HepG2 (cell line): ENCODE data around the gene SIVA1. TPM values are rescaled to one million over a fixed set of nuclear protein-coding genes. Genes with fewer than 3 reads are reported as not detected.

ENCODE experiments used
- CENPX ChIP-seq: sonication (generic); formaldehyde crosslinking; IDR thresholded peaks from 2 replicates; pipeline ENCODE4 v1.9.0; 2021; ENCODE audit warnings: mild to moderate bottlenecking, missing genetic modification reagents, moderate library complexity
- CHD4 ChIP-seq: fragments of 200-600 bp; sonication (generic); IDR thresholded peaks from 2 replicates; pipeline ENCODE4 v1.7.0; 2017; ENCODE audit warnings: mild to moderate bottlenecking, low read length, borderline replicate concordance
- GZF1 ChIP-seq: sonication (generic); formaldehyde crosslinking; IDR thresholded peaks from 2 replicates; pipeline ENCODE4 v1.5.1; 2020; ENCODE audit warnings: mild to moderate bottlenecking, missing genetic modification reagents
- HMGXB4 ChIP-seq, 2 experiments: sonication (generic) in 1 of 2; formaldehyde crosslinking in 1 of 2; IDR thresholded peaks; 2 replicates each; pipeline versions ENCODE4 v1.4.0 to v1.6.1; 2018 to 2020; ENCODE audit warnings: missing genetic modification reagents in 2 of 2, borderline replicate concordance in 1 of 2, low read depth in 1 of 2, mild to moderate bottlenecking in 1 of 2, missing biosample characterization in 1 of 2
- MTF2 ChIP-seq: sonication (generic); formaldehyde crosslinking; IDR thresholded peaks from 2 replicates; pipeline ENCODE4 v1.5.0; 2020; ENCODE audit warnings: missing genetic modification reagents, borderline replicate concordance
- NCOA2 ChIP-seq: sonication (generic); formaldehyde crosslinking; IDR thresholded peaks from 2 replicates; pipeline ENCODE4 v1.8.0; 2022; ENCODE audit warnings: inconsistent platforms
- SMARCC2 ChIP-seq: fragments of 450-650 bp; IDR thresholded peaks from 2 replicates; pipeline ENCODE4 v1.6.1; 2017; ENCODE audit warnings: antibody characterized with exemption, mild to moderate bottlenecking
- SOX6 ChIP-seq, 2 experiments: fragments of 450-650 bp in 1 of 2; sonication (generic) in 1 of 2; formaldehyde crosslinking in 1 of 2; IDR thresholded peaks; 2 replicates each; pipeline versions ENCODE4 v1.4.0 to v1.6.1; 2017 to 2020; ENCODE audit warnings: antibody characterized with exemption in 1 of 2, mild to moderate bottlenecking in 1 of 2, missing genetic modification reagents in 1 of 2
- ZFP82 ChIP-seq: sonication (generic); formaldehyde crosslinking; IDR thresholded peaks from 2 replicates; pipeline ENCODE4 v1.5.1; 2020; ENCODE audit warnings: mild to moderate bottlenecking, missing genetic modification reagents, borderline replicate concordance
- ZNF530 ChIP-seq: sonication (generic); formaldehyde crosslinking; IDR thresholded peaks from 2 replicates; pipeline ENCODE4 v1.5.0; 2020; ENCODE audit warnings: low read depth, mild to moderate bottlenecking, missing genetic modification reagents
- ZNF569 ChIP-seq: sonication (generic); formaldehyde crosslinking; IDR thresholded peaks from 2 replicates; pipeline ENCODE4 v1.5.0; 2020; ENCODE audit warnings: mild to moderate bottlenecking, missing genetic modification reagents, moderate library complexity, borderline replicate concordance
- ZNF619 ChIP-seq: sonication (generic); formaldehyde crosslinking; IDR thresholded peaks from 2 replicates; pipeline ENCODE4 v1.4.0; 2020; ENCODE audit warnings: mild to moderate bottlenecking, missing genetic modification reagents
- ZNF766 ChIP-seq: sonication (generic); formaldehyde crosslinking; IDR thresholded peaks from 2 replicates; pipeline ENCODE4 v1.5.0; 2020; ENCODE audit warnings: missing genetic modification reagents, borderline replicate concordance
- ZNF781 ChIP-seq: sonication (generic); formaldehyde crosslinking; IDR thresholded peaks from 2 replicates; pipeline ENCODE4 v1.5.1; 2020; ENCODE audit warnings: borderline replicate concordance, mild to moderate bottlenecking, missing genetic modification reagents; ENCODE audit errors: not compliant biosample characterization
- ZNF878 ChIP-seq: sonication (generic); formaldehyde crosslinking; IDR thresholded peaks from 2 replicates; pipeline ENCODE4 v1.8.1; 2023; ENCODE audit warnings: mild to moderate bottlenecking, missing genetic modification reagents, moderate library complexity
- ZNF883 ChIP-seq: sonication (generic); formaldehyde crosslinking; IDR thresholded peaks from 2 replicates; pipeline ENCODE4 v1.5.1; 2020; ENCODE audit warnings: mild to moderate bottlenecking, missing genetic modification reagents; ENCODE audit errors: not compliant biosample characterization
- ZSCAN30 ChIP-seq: sonication (generic); formaldehyde crosslinking; IDR thresholded peaks from 2 replicates; pipeline ENCODE4 v1.5.0; 2020; ENCODE audit warnings: mild to moderate bottlenecking, missing genetic modification reagents
- polyA plus RNA-seq, 8 experiments: library from polyadenylated mRNA; depleted of rRNA in 3 of 8; stranded (reverse) in 7 of 8; unstranded in 1 of 8; fragments of >200 nt; fragmentation: Illumina TruSeq in 4 of 8; extraction: Trizol in 4 of 8; gene quantifications; 2 replicates each; pipeline versions ENCODE4 v1.2.1 to v1.2.3, GENCODE V29; 2011 to 2016; ENCODE audit warnings: low read depth in 4 of 8, missing spikeins in 1 of 8, mixed read lengths in 1 of 8; ENCODE audit not compliant: insufficient read depth in 1 of 8
- total RNA-seq, 5 experiments: library from RNA; depleted of rRNA; stranded (reverse); fragments of >200 nt; fragmentation: Illumina TruSeq; extraction: Trizol; gene quantifications; 2 replicates each; pipeline ENCODE4 v1.2.3, GENCODE V29; 2016; ENCODE audit warnings: low read depth in 1 of 5
- TF ChIP-seq, protein P1 (sequence below): sonication (generic); formaldehyde crosslinking; IDR thresholded peaks from 2 replicates; pipeline ENCODE4 v1.5.1; 2020; ENCODE audit warnings: mild to moderate bottlenecking, missing genetic modification reagents, borderline replicate concordance
- TF ChIP-seq, protein P2 (sequence below): sonication (generic); formaldehyde crosslinking; IDR thresholded peaks from 2 replicates; pipeline ENCODE4 v1.4.0; 2020; ENCODE audit warnings: missing genetic modification reagents

The SIVA1 gene
- total and polyA plus RNA-seq, 2 of the 13 experiments (the other 11 are each of a cell fraction or from before 2014, with no cell fraction given), result 123 to 186 TPM

GRCh38 chr14:104800771-104801519 is 48.0 kb downstream of the SIVA1 start, which contains the start of gene ZBTB42 (continued):
- TF ChIP-seq, protein P1, sequence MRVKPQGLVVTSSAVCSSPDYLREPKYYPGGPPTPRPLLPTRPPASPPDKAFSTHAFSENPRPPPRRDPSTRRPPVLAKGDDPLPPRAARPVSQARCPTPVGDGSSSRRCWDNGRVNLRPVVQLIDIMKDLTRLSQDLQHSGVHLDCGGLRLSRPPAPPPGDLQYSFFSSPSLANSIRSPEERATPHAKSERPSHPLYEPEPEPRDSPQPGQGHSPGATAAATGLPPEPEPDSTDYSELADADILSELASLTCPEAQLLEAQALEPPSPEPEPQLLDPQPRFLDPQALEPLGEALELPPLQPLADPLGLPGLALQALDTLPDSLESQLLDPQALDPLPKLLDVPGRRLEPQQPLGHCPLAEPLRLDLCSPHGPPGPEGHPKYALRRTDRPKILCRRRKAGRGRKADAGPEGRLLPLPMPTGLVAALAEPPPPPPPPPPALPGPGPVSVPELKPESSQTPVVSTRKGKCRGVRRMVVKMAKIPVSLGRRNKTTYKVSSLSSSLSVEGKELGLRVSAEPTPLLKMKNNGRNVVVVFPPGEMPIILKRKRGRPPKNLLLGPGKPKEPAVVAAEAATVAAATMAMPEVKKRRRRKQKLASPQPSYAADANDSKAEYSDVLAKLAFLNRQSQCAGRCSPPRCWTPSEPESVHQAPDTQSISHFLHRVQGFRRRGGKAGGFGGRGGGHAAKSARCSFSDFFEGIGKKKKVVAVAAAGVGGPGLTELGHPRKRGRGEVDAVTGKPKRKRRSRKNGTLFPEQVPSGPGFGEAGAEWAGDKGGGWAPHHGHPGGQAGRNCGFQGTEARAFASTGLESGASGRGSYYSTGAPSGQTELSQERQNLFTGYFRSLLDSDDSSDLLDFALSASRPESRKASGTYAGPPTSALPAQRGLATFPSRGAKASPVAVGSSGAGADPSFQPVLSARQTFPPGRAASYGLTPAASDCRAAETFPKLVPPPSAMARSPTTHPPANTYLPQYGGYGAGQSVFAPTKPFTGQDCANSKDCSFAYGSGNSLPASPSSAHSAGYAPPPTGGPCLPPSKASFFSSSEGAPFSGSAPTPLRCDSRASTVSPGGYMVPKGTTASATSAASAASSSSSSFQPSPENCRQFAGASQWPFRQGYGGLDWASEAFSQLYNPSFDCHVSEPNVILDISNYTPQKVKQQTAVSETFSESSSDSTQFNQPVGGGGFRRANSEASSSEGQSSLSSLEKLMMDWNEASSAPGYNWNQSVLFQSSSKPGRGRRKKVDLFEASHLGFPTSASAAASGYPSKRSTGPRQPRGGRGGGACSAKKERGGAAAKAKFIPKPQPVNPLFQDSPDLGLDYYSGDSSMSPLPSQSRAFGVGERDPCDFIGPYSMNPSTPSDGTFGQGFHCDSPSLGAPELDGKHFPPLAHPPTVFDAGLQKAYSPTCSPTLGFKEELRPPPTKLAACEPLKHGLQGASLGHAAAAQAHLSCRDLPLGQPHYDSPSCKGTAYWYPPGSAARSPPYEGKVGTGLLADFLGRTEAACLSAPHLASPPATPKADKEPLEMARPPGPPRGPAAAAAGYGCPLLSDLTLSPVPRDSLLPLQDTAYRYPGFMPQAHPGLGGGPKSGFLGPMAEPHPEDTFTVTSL (CRISPR knock-in tag), result 0 out of 2 replicates have a peak, but pooled peaks have one; percentile 16
- TF ChIP-seq GZF1 (CRISPR knock-in tag), result 0 out of 2 replicates have a peak, but pooled peaks have one; percentile 24
- no peak for TF ChIP-seq ZFP82
- TF ChIP-seq ZNF781 (CRISPR knock-in tag), result no peak
- TF ChIP-seq ZNF883 (CRISPR knock-in tag), result peak; percentile 39
- TF ChIP-seq ZNF619, result 0 out of 2 replicates have a peak, but pooled peaks have one; percentile 61
- no peak for TF ChIP-seq SOX6 (IDR thresholded peaks at IDR 0.05)
- 0 out of 2 replicates have a peak, but pooled peaks have one; percentile 31 for TF ChIP-seq SOX6 (CRISPR knock-in tag; IDR thresholded peaks at IDR 0.05)
- TF ChIP-seq ZNF878 (CRISPR knock-in tag), result no peak
- TF ChIP-seq, protein P2, sequence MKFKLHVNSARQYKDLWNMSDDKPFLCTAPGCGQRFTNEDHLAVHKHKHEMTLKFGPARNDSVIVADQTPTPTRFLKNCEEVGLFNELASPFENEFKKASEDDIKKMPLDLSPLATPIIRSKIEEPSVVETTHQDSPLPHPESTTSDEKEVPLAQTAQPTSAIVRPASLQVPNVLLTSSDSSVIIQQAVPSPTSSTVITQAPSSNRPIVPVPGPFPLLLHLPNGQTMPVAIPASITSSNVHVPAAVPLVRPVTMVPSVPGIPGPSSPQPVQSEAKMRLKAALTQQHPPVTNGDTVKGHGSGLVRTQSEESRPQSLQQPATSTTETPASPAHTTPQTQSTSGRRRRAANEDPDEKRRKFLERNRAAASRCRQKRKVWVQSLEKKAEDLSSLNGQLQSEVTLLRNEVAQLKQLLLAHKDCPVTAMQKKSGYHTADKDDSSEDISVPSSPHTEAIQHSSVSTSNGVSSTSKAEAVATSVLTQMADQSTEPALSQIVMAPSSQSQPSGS (CRISPR knock-in tag), result 0 out of 2 replicates have a peak, but pooled peaks have one; percentile 16
- TF ChIP-seq ZNF569 (CRISPR knock-in tag), result no peak
- TF ChIP-seq HMGXB4 (CRISPR knock-in tag; IDR thresholded peaks at IDR 0.05; ENCODE audit: borderline replicate concordance in 1 of 2, low read depth in 1 of 2), result peak; percentile 17 to 20; a peak in 2 of 4 replicates
- TF ChIP-seq CENPX (CRISPR knock-in tag), result no peak
- no peak for TF ChIP-seq NCOA2 (CRISPR knock-in tag)
- TF ChIP-seq ZSCAN30 (CRISPR knock-in tag), result no peak
- no peak; the same call in 1 of the 2 replicates for TF ChIP-seq ZNF530 (CRISPR knock-in tag)
- no peak for TF ChIP-seq SMARCC2
- no peak for TF ChIP-seq CHD4
- peak; percentile 67; the same call in 1 of the 2 replicates for TF ChIP-seq MTF2 (CRISPR knock-in tag)
- no peak for TF ChIP-seq ZNF766 (CRISPR knock-in tag)
